GM12878 (cell line): ENCODE data around the gene VASH1. TPM values are rescaled to one million over a fixed set of nuclear protein-coding genes. Genes with fewer than 3 reads are reported as not detected.

ENCODE experiments used
- ATAC-seq: fragments of 200-7000 bp; cut with Tn5 transposase; 3 replicates; pipeline ENCODE4 v1.9.1; 2020; ENCODE audit warnings: mild to moderate bottlenecking, moderate library complexity
- BruUV-seq: library from RNA; stranded (reverse); fragments of 400-500 nt; replicated peaks from 2 replicates; lab custom pipeline; 2021; lab: Mats Ljungman, UMichigan
- CTCF ChIA-PET: fragments of 300-600 bp; sonication (Branson Sonifier 250); formaldehyde crosslinking; extraction: SDS; loops from one replicate; lab custom pipeline; 2021; ENCODE audit warnings: inconsistent platforms; lab: Yijun Ruan, JAX
- POLR2A ChIA-PET: fragments of 350-600 bp; formaldehyde crosslinking; extraction: SDS; loops from one replicate; lab custom pipeline; 2021; ENCODE audit warnings: inconsistent platforms; lab: Charles Lee
- RAD21 ChIA-PET: fragments of 300-600 bp; sonication (Branson Sonifier 250); formaldehyde crosslinking; loops from one replicate; lab custom pipeline; 2023; ENCODE audit warnings: antibody characterized with exemption; ENCODE audit not compliant: unreplicated experiment; lab: Charles Lee
- SMC1A ChIA-PET: fragments of 300-600 bp; sonication (Branson Sonifier 250); formaldehyde crosslinking; loops from one replicate; lab custom pipeline; 2023; ENCODE audit not compliant: unreplicated experiment, uncharacterized antibody; lab: Charles Lee
- DNase-seq: peaks from one replicate; pipeline ENCODE4 v3.0.0-alpha.2; 2011; ENCODE audit warnings: low read depth, low spot score
- FAIRE-seq: peaks from 3 replicates; lab custom pipeline; 2011; peaks lifted over from hg19 to GRCh38; lab: Jason Lieb, UNC
- H2AFZ ChIP-seq: 2 replicates; pipeline ENCODE4 v1.6.0; 2011; ENCODE audit warnings: low read depth, low read length, control low read depth; ENCODE audit not compliant: control insufficient read depth
- H3K27ac ChIP-seq: 2 replicates; pipeline ENCODE4 v1.5.1; 2011; ENCODE audit warnings: control low read depth; ENCODE audit not compliant: control insufficient read depth, insufficient read depth
- H3K27me3 ChIP-seq, 2 experiments: replicated peaks in 1 of 2; 2 replicates each; pipeline versions ENCODE4 v1.6.0 to v1.6.1; 2011; ENCODE audit warnings: low read length in 1 of 2; ENCODE audit not compliant: control insufficient read depth in 2 of 2, insufficient read depth in 2 of 2
- H3K36me3 ChIP-seq, 2 experiments: 2 replicates each; pipeline ENCODE4 v1.5.1; 2011; ENCODE audit warnings: low read length in 1 of 2; ENCODE audit not compliant: control insufficient read depth in 2 of 2, insufficient read depth in 2 of 2
- H3K4me1 ChIP-seq: 2 replicates; pipeline ENCODE4 v1.6.1; 2011; ENCODE audit warnings: mild to moderate bottlenecking, low read length, moderate library complexity, mixed read lengths; ENCODE audit not compliant: control insufficient read depth, insufficient read depth
- H3K4me2 ChIP-seq: 2 replicates; pipeline ENCODE4 v1.6.0; 2011; ENCODE audit warnings: control low read depth; ENCODE audit not compliant: control insufficient read depth, insufficient read depth
- H3K4me3 ChIP-seq: fragments of 200-600 bp; sonication (generic); 2 replicates; pipeline ENCODE4 v1.5.1; 2016
- H3K79me2 ChIP-seq: 2 replicates; pipeline ENCODE4 v1.6.0; 2011; ENCODE audit warnings: low read length; ENCODE audit not compliant: control insufficient read depth, insufficient read depth
- H3K9ac ChIP-seq: 2 replicates; pipeline ENCODE4 v1.8.0; 2011; ENCODE audit warnings: low read length, control low read depth, mixed read lengths; ENCODE audit not compliant: control insufficient read depth, insufficient read depth
- H3K9me3 ChIP-seq: replicated peaks from 3 replicates; pipeline ENCODE4 v1.5.1; 2011; ENCODE audit warnings: mild to moderate bottlenecking, low read length; ENCODE audit not compliant: control insufficient read depth, insufficient read depth
- H4K20me1 ChIP-seq: 2 replicates; pipeline ENCODE4 v1.6.0; 2011; ENCODE audit not compliant: control insufficient read depth, insufficient read depth
- ASH2L ChIP-seq: fragments of 300-600, 200-600 bp; sonication (generic); IDR thresholded peaks from 2 replicates; pipeline ENCODE4 v1.6.1; 2017; ENCODE audit warnings: low read depth, mild to moderate bottlenecking, borderline replicate concordance
- EP300 ChIP-seq, 2 experiments: fragments of 150-350 bp in 1 of 2; IDR thresholded peaks; 2 replicates each; pipeline ENCODE4 v1.6.1; 2011 to 2012; ENCODE audit warnings: low read depth in 2 of 2, low read length in 2 of 2, borderline replicate concordance in 1 of 2, improper control_type of control experiment in 1 of 2, inconsistent platforms in 1 of 2; ENCODE audit not compliant: control insufficient read depth in 1 of 2
- KAT2A ChIP-seq: conservative IDR thresholded peaks from 2 replicates; pipeline ENCODE4 v1.6.1; 2011; ENCODE audit warnings: low read depth, low read length; ENCODE audit not compliant: control insufficient read depth
- PAX8 ChIP-seq: fragments of 450-650 bp; IDR thresholded peaks from 2 replicates; pipeline ENCODE4 v1.6.1; 2017; ENCODE audit warnings: mild to moderate bottlenecking, moderate library complexity
- TAF1 ChIP-seq: IDR thresholded peaks from 2 replicates; pipeline ENCODE4 v1.6.1; 2011; ENCODE audit warnings: mild to moderate bottlenecking, low read depth, low read length, borderline replicate concordance
- TBL1XR1 ChIP-seq: IDR thresholded peaks from 2 replicates; pipeline ENCODE4 v1.6.1; 2012; ENCODE audit warnings: low read depth, low read length, improper control_type of control experiment
- USF1 ChIP-seq: IDR thresholded peaks from 2 replicates; pipeline ENCODE4 v1.6.1; 2011; ENCODE audit warnings: borderline replicate concordance, low read depth, mild to moderate bottlenecking, moderate library complexity, mixed read lengths, low read length; ENCODE audit not compliant: insufficient read depth; ENCODE audit errors: extremely low read length
- WGBS: methylation state at CpG from one replicate; pipeline ENCODE4 v1.1.6; 2016; ENCODE audit warnings: low lambda C conversion rate; ENCODE audit not compliant: insufficient replicate concordance, insufficient coverage; ENCODE audit errors: missing lambda C conversion rate; 5-methylcytosine and 5-hydroxymethylcytosine counted together
- in situ Hi-C: fragments of 300-500 bp; cut with MboI; formaldehyde crosslinking; loops from 9 replicates; pipeline ENCODE4 v1.14.3; 2018; ENCODE audit warnings: mixed read lengths
- intact Hi-C: fragments of 100-400 bp; cut with micrococcal nuclease; formaldehyde crosslinking; loops from one replicate; pipeline ENCODE4 v1.14.2; 2022; ENCODE audit not compliant: unreplicated experiment
- polyA plus RNA-seq, 11 experiments: library from polyadenylated mRNA; depleted of rRNA in 4 of 11; unstranded in 6 of 11; stranded (reverse) in 5 of 11; fragments of >200 nt; fragmentation: Nextera tagmentation in 4 of 11; fragmentation: Illumina TruSeq in 1 of 11; extraction: Ambion mirVana in 4 of 11; extraction: Trizol in 1 of 11; gene quantifications; 1 replicate in 1 of 11; 2 replicates in 10 of 11; pipeline versions ENCODE4 v1.2.1 to v1.2.3, GENCODE V29; 2011 to 2016; ENCODE audit warnings: inconsistent platforms in 2 of 11, missing spikeins in 2 of 11, low read depth in 1 of 11
- total RNA-seq, 4 experiments: library from RNA; depleted of rRNA in 3 of 4; stranded (reverse); fragments of >200 nt in 3 of 4; fragmentation: Illumina TruSeq in 1 of 4; extraction: Trizol in 1 of 4; gene quantifications; 2 replicates each; pipeline versions ENCODE4 v1.2.1 to v1.2.3, GENCODE V29; 2013 to 2021

The VASH1 gene
- total and polyA plus RNA-seq, 10 of the 15 experiments (the other 5 are each of a cell fraction or from before 2014, with no cell fraction given): 0.06 to 2.3 (median 0.53) TPM

DNA sequence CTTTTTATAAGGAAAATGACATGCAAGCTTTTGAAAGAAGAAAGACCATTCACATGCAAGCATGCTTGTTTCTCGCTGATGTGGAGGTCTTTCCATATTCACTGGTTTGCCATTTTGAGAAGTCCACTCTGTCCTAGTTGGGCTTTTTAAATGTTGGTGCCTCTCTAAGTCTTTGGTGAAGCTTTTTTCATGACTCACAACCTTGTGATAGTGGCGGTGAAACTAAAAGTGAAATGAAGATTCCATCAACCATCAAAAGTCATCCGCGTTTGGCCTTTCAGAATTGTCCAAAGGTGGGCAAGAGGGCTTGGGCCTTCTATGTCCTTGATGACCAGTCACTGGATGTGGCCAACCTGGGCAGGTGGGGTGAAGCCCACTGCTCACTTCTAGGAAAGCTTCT lies 69.3 kb downstream of the VASH1 start:
- ChIA-PET POLR2A (no interaction called here), SMC1A (interaction anchor here (0.9 kb wide), 1 partner anchor 786 kb away, joined by 3 read pairs; no protein-coding TSS in a partner anchor), RAD21 (no interaction called here), CTCF (interaction anchor here (1.1 kb wide), 1 partner anchor 122 kb away, joined by 3 read pairs; no protein-coding TSS in a partner anchor)
- Histone ChIP-seq H4K20me1 (no peaks in the 10 kb centered on the region), H3K4me2 (no peak overlapping the region), H3K79me2 (no peaks in the 10 kb centered on the region), H3K27ac (no peak overlapping the region), H3K4me1 (no peaks in the 10 kb centered on the region), H3K4me3 (no peak overlapping the region), H3K9me3 (no peaks in the 10 kb centered on the region), H3K9ac (no peak overlapping the region), H3K36me3 (no peaks in the 10 kb centered on the region), H3K27me3 (peaks cover 0 to 3% of the 10 kb centered on the region in 2 experiments; a peak in 1 of 4 replicates), H2AFZ (no peak overlapping the region)
- TF ChIP-seq USF1: no peak
- no peak for TF ChIP-seq ASH2L
- TF ChIP-seq PAX8: no peak
- no peak for TF ChIP-seq TAF1
- no peak for TF ChIP-seq TBL1XR1
- TF ChIP-seq EP300 (IDR thresholded peaks at IDR 0.05; ENCODE audit: borderline replicate concordance in 1 of 2, control insufficient read depth in 1 of 2, low read depth in 2 of 2, low read length in 2 of 2): no peak
- TF ChIP-seq KAT2A: no peak
- WGBS: 82% methylated on average over 4 of the region's 4 CpGs
- no TSS peak for BruUV-seq
- ATAC-seq (no peak), DNase-seq (no peak), FAIRE-seq (no peak)
- intact Hi-C loops: no loop called here
- in situ Hi-C loops: no loop called here
